ENCODE results near the gene RRP12.
"Not testable (repeated sequence)": the region's sequence is repeated elsewhere in the genome, so short reads cannot be mapped to it uniquely, and the experiment has no call there.

The RRP12 gene

GRCh38 chr10:97426776-97427570 lies 25.8 kb upstream of the RRP12 start:
- DNase-seq (ENCODE audit: low spot score) = no peak
- ChIA-PET CTCF (interaction anchor here (0.5 to 1.3 kb wide), 3 partner anchors 9 to 95 kb away, joined by 3 read pairs; no protein-coding TSS in a partner anchor), POLR2A (ENCODE audit: low non-redundant PET) (interaction anchor here (0.5 kb wide), 1 partner anchor 12 kb away, joined by 4 read pairs; no protein-coding TSS in a partner anchor)
- peak overlapping the region; percentile 94 for H3K27ac ChIP-seq
- no peak for TF ChIP-seq CTCF (conservative IDR thresholded peaks at IDR 0.05; ENCODE audit: low read depth)

- DNase-seq (ENCODE audit: low spot score) = peak; percentile 100
- peak; percentile 80 for TF ChIP-seq CTCF (conservative IDR thresholded peaks at IDR 0.05; ENCODE audit: low read depth)
- POLR2A ChIA-PET (ENCODE audit: low non-redundant PET) = no interaction called here
- CTCF ChIA-PET = interaction anchor here (1.3 kb wide), 1 partner anchor 14 kb away, joined by 3 read pairs; no protein-coding TSS in a partner anchor
- peak within 1 kb of the TSS; percentile 94 for H3K27ac ChIP-seq
These were observed 25.0 kb upstream of the RRP12 start, which contains the start of gene PGAM1 for GRCh38 chr10:97425964-97426775. Gene PGAM1, plus strand, starts transcription at chr10:97426191. Its CDS starts 117 bp downstream, at chr10:97426308.

GRCh38 chr10:97423757-97424098 lies 22.6 kb upstream of the RRP12 start:
- H3K27ac ChIP-seq = peak overlapping the region; percentile 94
- DNase-seq (ENCODE audit: low spot score); CTCF ChIA-PET: not testable (repeated sequence)
- POLR2A ChIA-PET (ENCODE audit: low non-redundant PET) = interaction anchor here (0.7 kb wide), 1 partner anchor 11 kb away, joined by 3 read pairs; no protein-coding TSS in a partner anchor

- DNase-seq (ENCODE audit: low spot score) = no peak
- CTCF ChIA-PET = no interaction called here
- POLR2A ChIA-PET (ENCODE audit: low non-redundant PET) = no interaction called here
- H3K27ac ChIP-seq = no peak overlapping the region
- TF ChIP-seq CTCF (conservative IDR thresholded peaks at IDR 0.05; ENCODE audit: low read depth) = no peak
These were observed 15.4 kb upstream of the RRP12 start for GRCh38 chr10:97416565-97416964.

GRCh38 chr10:97412891-97413304 lies 11.8 kb upstream of the RRP12 start:
- no peak for TF ChIP-seq CTCF (conservative IDR thresholded peaks at IDR 0.05; ENCODE audit: low read depth)
- POLR2A ChIA-PET (ENCODE audit: low non-redundant PET) = interaction anchor here (0.8 kb wide), 1 partner anchor 11 kb away, joined by 3 read pairs; no protein-coding TSS in a partner anchor
- DNase-seq (ENCODE audit: low spot score) = peak; percentile 94
- CTCF ChIA-PET = interaction anchor here (1.0 to 1.3 kb wide), 2 partner anchors 14 to 26 kb away, joined by 3 to 4 read pairs; no protein-coding TSS in a partner anchor
- H3K27ac ChIP-seq = peak overlapping the region; percentile 86

GRCh38 chr10:97411406-97411805 lies 10.3 kb upstream of the RRP12 start:
- ChIA-PET CTCF (interaction anchor here (0.6 to 0.8 kb wide), 2 partner anchors 34 to 117 kb away, joined by 3 read pairs; no protein-coding TSS in a partner anchor), POLR2A (ENCODE audit: low non-redundant PET) (no interaction called here)
- TF ChIP-seq CTCF (conservative IDR thresholded peaks at IDR 0.05; ENCODE audit: low read depth) = no peak
- DNase-seq (ENCODE audit: low spot score) = no peak
- no peak overlapping the region for H3K27ac ChIP-seq

All from RWPE1 (cell line).